HepG2 (cell line): Measurements from ENCODE around the gene TSN.
A peak's percentile ranks its signal among the peaks of the same experiment; 100 is the strongest.

Experiments used
- AFF4 ChIP-seq: sonication (generic); formaldehyde crosslinking; IDR thresholded peaks from 2 replicates; pipeline ENCODE4 v1.4.0; 2020; ENCODE audit warnings: missing genetic modification reagents
- CTCF ChIP-seq: sonication (generic); formaldehyde crosslinking; IDR thresholded peaks from 2 replicates; pipeline ENCODE4 v1.5.0; 2020; ENCODE audit warnings: mild to moderate bottlenecking, missing genetic modification reagents, moderate library complexity
- GTF2F1 ChIP-seq: fragments of 150-350 bp; IDR thresholded peaks from 2 replicates; pipeline ENCODE4 v1.6.1; 2014; ENCODE audit warnings: low read length
- KLF9 ChIP-seq: IDR thresholded peaks from 2 replicates; pipeline ENCODE4 v1.6.1; 2016; ENCODE audit warnings: low read depth
- NFAT5 ChIP-seq: sonication (generic); formaldehyde crosslinking; IDR thresholded peaks from 2 replicates; pipeline ENCODE4 v1.4.0; 2020; ENCODE audit warnings: missing genetic modification reagents
- POLR2AphosphoS5 ChIP-seq: IDR thresholded peaks from 2 replicates; pipeline ENCODE4 v1.6.1; 2012; ENCODE audit warnings: low read depth, low read length
- TCF7 ChIP-seq: sonication (generic); IDR thresholded peaks from 2 replicates; pipeline ENCODE4 v1.6.1; 2016; ENCODE audit warnings: antibody characterized with exemption, low read depth
- ZBTB43 ChIP-seq: sonication (generic); formaldehyde crosslinking; conservative IDR thresholded peaks from 2 replicates; pipeline ENCODE4 v1.4.0; 2020; ENCODE audit warnings: missing genetic modification reagents
- ZNF354B ChIP-seq: sonication (generic); formaldehyde crosslinking; IDR thresholded peaks from 2 replicates; pipeline ENCODE4 v1.8.0; 2022; ENCODE audit warnings: mild to moderate bottlenecking, missing genetic modification reagents
- ZNF580 ChIP-seq: IDR thresholded peaks from 2 replicates; pipeline ENCODE4 v1.6.1; 2016; ENCODE audit warnings: low read depth, borderline replicate concordance

GRCh38 chr2:121735518-121736074 lies 19.9 kb upstream of the TSN start:
- TF ChIP-seq POLR2AphosphoS5, result no peak
- TF ChIP-seq ZNF354B (CRISPR knock-in tag), result no peak
- no peak for TF ChIP-seq AFF4 (CRISPR knock-in tag)
- TF ChIP-seq CTCF (CRISPR knock-in tag), result peak; percentile 47
- TF ChIP-seq KLF9, result no peak
- no peak for TF ChIP-seq NFAT5
- TF ChIP-seq ZBTB43, result no peak
- no peak for TF ChIP-seq ZNF580
- no peak for TF ChIP-seq GTF2F1
- TF ChIP-seq TCF7, result no peak
